Heart right ventricle (tissue), 16 donors: ENCODE measurements around the gene TANGO6. TPM values are rescaled to one million over a fixed set of nuclear protein-coding genes. Genes with fewer than 3 reads are reported as not detected.

Experiments used
- ATAC-seq, 8 donors: fragments of 200-7000 bp; cut with Tn5 transposase; one replicate each; pipeline ENCODE4 v1.9.1; 2020; ENCODE audit warnings: mild to moderate bottlenecking in 8 of 8, moderate library complexity in 8 of 8, moderate number of reproducible peaks in 1 of 8
- DNase-seq, 2 donors: peaks; one replicate each; pipeline ENCODE4 v3.0.0-alpha.2; 2020
- H3K27ac ChIP-seq, 10 donors: fragments of 200-600 bp; sonication (generic) in 2 of 10; one replicate each; pipeline versions ENCODE4 v1.5.0 to v1.8.0; 2020 to 2022; ENCODE audit warnings: mild to moderate bottlenecking in 3 of 10
- H3K27me3 ChIP-seq, 7 donors: fragments of 200-600 bp; one replicate each; pipeline ENCODE4 v1.8.0; 2021 to 2022; ENCODE audit warnings: mild to moderate bottlenecking in 2 of 7
- H3K36me3 ChIP-seq, 9 donors: fragments of 200-600 bp; sonication (generic) in 1 of 9; one replicate each; pipeline versions ENCODE4 v1.5.0 to v1.8.0; 2020 to 2022; ENCODE audit warnings: mild to moderate bottlenecking in 2 of 9
- H3K4me1 ChIP-seq, 9 donors: fragments of 200-600 bp; sonication (generic) in 1 of 9; one replicate each; pipeline versions ENCODE4 v1.5.0 to v1.8.0; 2020 to 2022; ENCODE audit warnings: mild to moderate bottlenecking in 4 of 9
- H3K4me3 ChIP-seq, 10 donors: fragments of 200-600 bp; sonication (generic) in 2 of 10; one replicate each; pipeline versions ENCODE4 v1.5.0 to v1.8.0; 2020 to 2022; ENCODE audit warnings: mild to moderate bottlenecking in 7 of 10, moderate library complexity in 2 of 10
- H3K9me3 ChIP-seq, 11 donors: fragments of 200-600 bp in 10 of 11; sonication (generic) in 2 of 11; one replicate each; pipeline versions ENCODE4 v1.5.0 to v1.8.0; 2013 to 2022; ENCODE audit warnings: mild to moderate bottlenecking in 2 of 11, control low read depth in 1 of 11, moderate library complexity in 1 of 11
- CTCF ChIP-seq, 9 donors: fragments of 200-600 bp; sonication (generic) in 2 of 9; IDR thresholded peaks; one replicate each; pipeline versions ENCODE4 v1.5.0 to v1.8.0; 2021 to 2022; ENCODE audit warnings: antibody characterized with exemption in 9 of 9, mild to moderate bottlenecking in 5 of 9, moderate library complexity in 1 of 9
- WGBS, 2 donors: extraction: QIAGEN DNeasy Blood & Tissue Kit; methylation state at CpG; one replicate each; pipeline ENCODE4 v1.1.7; 2013; ENCODE audit warnings: inconsistent platforms in 1 of 2; 5-methylcytosine and 5-hydroxymethylcytosine counted together
- intact Hi-C, 10 donors: fragments of 100-400 bp; cut with DNase I; formaldehyde crosslinking; loops; one replicate each; pipeline versions ENCODE4 v1.11.1 to v1.14.2; 2022
- polyA plus RNA-seq, 2 donors: library from polyadenylated mRNA; stranded (reverse); fragments of 200-250 nt; gene quantifications; one replicate each; pipeline ENCODE4 v1.2.3, GENCODE V29; 2013
- total RNA-seq, 10 donors: library from RNA; stranded (reverse); fragmentation: NEBNext Ultra II Directional in 3 of 10; extraction: Animal tissue kit (Norgen Biotek cat#: 25700) in 3 of 10; gene quantifications; one replicate each; pipeline versions ENCODE4 v1.2.1 to v1.2.4, GENCODE V29; 2021 to 2023
- donor health status: Arrhythmogenic right ventricular cardiomyopathy.
- donor health status: ischemic (EF 13 %, LVEDD 7.1; RV severe dilation, severe dysfunction).
- donor health status: healthy with polysubstance abuse.
- donor health status: DM: no; HTN: yes; CAD: no.
- donor health status: DM: no; HTN: no; CAD: no.
- donor health status: ischemic (EF 25% LVEDD 6.9; RV normal size, moderate dysfunction).
- donor health status: ischemic (EF 25% LVEDD 5.7; RV mildly dilated, moderate dysfunction).
- donor health status: healthy.
- donor health status: DM: yes; HTN: yes; CAD: no.
- donor health status: Ischemic cardiomyopathy.
- donor health status: ischemic (EF 35%, LVEDD 5.7; RV mildly dilated, moderate dysfunction).
- donor health status: nonischemic (EF 11% LVEDD 7.7; RV severe dilation, severe dysfunction).
- donor health status: DM: yes; HTN: yes; CAD: no.
- donor health status: PGD.
- donor health status: ischemic (EF 29% LVEDD 5.4; RV normal size, mild dysfunction).
- donor health status: nonischemic (EF 23%, LVEDD 6.1; RV moderate dilation, normal function).

Gene TANGO6
- total and polyA plus RNA-seq, 12 donors: 1.8 to 12.9 (median 8.0) TPM

DNA sequence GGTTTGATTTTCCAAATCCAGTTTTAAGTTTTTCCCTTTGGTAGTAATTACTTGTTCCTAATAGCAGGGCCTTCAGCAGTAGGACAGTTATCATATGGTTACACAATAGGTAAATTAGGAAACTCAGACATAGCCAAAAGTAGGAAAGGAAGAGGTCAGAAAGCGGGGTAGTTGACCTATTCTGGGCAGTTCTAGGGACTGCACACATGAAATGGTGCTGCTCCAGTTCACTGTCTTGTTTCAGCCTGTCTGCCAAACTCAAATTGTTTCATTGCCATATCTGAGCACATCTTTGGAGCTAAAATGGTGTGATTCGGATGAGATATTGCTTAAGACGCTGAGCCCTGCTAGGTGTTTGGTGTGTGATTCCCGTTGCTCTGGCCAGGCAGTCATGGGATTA is 56.7 kb downstream of the TANGO6 start:
- 89 to 94% methylated on average over 4 of the region's 4 CpGs for WGBS, 2 donors
- Histone ChIP-seq H3K4me1 (peaks cover 0 to 19% (median 0%) of the 10 kb centered on the region in 9 donors), H3K4me3 (no peak overlapping the region), H3K27me3 (no peaks in the 10 kb centered on the region), H3K27ac (no peak overlapping the region), H3K36me3 (peaks cover 0 to 51% (median 0%) of the 10 kb centered on the region in 9 donors), H3K9me3 (no peaks in the 10 kb centered on the region)
- intact Hi-C loops: loop anchor here in 5 of 10 donors (5.0 to 10.0 kb wide), 4 partner anchors 222 to 385 kb away; no protein-coding TSS in a partner anchor
- TF ChIP-seq CTCF (IDR thresholded peaks at IDR 0.05): no peak
- ATAC-seq: no peak
- DNase-seq: no peak

- 24 to 28% methylated on average over 5 of the region's 5 CpGs for WGBS, 2 donors
- intact Hi-C loops: loop anchor here (1.0 to 10.0 kb wide), 7 partner anchors 220 to 383 kb away; no protein-coding TSS in a partner anchor
- TF ChIP-seq CTCF (IDR thresholded peaks at IDR 0.05): peak; percentile 30 to 74 (median 70)
- ATAC-seq (peak in 4 of 8 donors; percentile 35 to 67 (median 51)), DNase-seq (peak in 1 of 2 donors; percentile 16)
- H3K4me1 ChIP-seq: peaks cover 0 to 19% (median 0%) of the 10 kb centered on the region in 9 donors
- no peak overlapping the region for H3K4me3 ChIP-seq
- peaks cover 0 to 56% (median 0%) of the 10 kb centered on the region in 9 donors for H3K36me3 ChIP-seq
- no peaks in the 10 kb centered on the region for H3K27me3 ChIP-seq
- no peaks in the 10 kb centered on the region for H3K9me3 ChIP-seq
- no peak overlapping the region for H3K27ac ChIP-seq
Measured at GRCh38 chr16:68902003-68902968, 59.0 kb downstream of the TANGO6 start.

GRCh38 chr16:68902969-68903345 is 59.6 kb downstream of the TANGO6 start:
- DNase-seq: no peak

More at GRCh38 chr16:68902969-68903345, 59.6 kb downstream of the TANGO6 start:
- peaks cover 0 to 14% (median 0%) of the 10 kb centered on the region in 9 donors for H3K4me1 ChIP-seq
- no peak for TF ChIP-seq CTCF (IDR thresholded peaks at IDR 0.05)
- no peak for ATAC-seq
- H3K9me3 ChIP-seq: no peaks in the 10 kb centered on the region
- no peak overlapping the region for H3K4me3 ChIP-seq
- no peaks in the 10 kb centered on the region for H3K27me3 ChIP-seq
- H3K36me3 ChIP-seq: peaks cover 0 to 63% (median 3%) of the 10 kb centered on the region in 9 donors
- H3K27ac ChIP-seq: no peak overlapping the region
- 92 to 99% methylated on average over 2 of the region's 2 CpGs for WGBS, 2 donors
- intact Hi-C loops: loop anchor here (1.0 to 10.0 kb wide), 7 partner anchors 219 to 382 kb away; no protein-coding TSS in a partner anchor
